GM21619 (cell line): ENCODE results near the gene CHGA.

Experiments used
- ATAC-seq: cut with Tn5 transposase; IDR thresholded peaks from one replicate; pipeline ENCODE4 v1.9.1; 2021; ENCODE audit not compliant: unreplicated experiment

CHGA gene

GRCh38 chr14:92922883-92923743 lies at the start of gene CHGA:
CHGA (plus strand) TSS chr14:92923150; CDS start chr14:92923360, 210 bp downstream.
- no peak for ATAC-seq

- no peak for ATAC-seq
These were observed 47.8 kb upstream of the CHGA start for GRCh38 chr14:92874962-92875661.

- ATAC-seq = no peak
These were observed 45.1 kb upstream of the CHGA start for GRCh38 chr14:92877757-92878431.

GRCh38 chr14:92880351-92880750 lies 42.6 kb upstream of the CHGA start:
- ATAC-seq = no peak

GRCh38 chr14:92880851-92881250 lies 42.1 kb upstream of the CHGA start:
- ATAC-seq = no peak

GRCh38 chr14:92883066-92883465 lies 39.9 kb upstream of the CHGA start:
- no peak for ATAC-seq

GRCh38 chr14:92884410-92884809 lies 38.5 kb upstream of the CHGA start:
- no peak for ATAC-seq

- no peak for ATAC-seq
These were observed 37.5 kb upstream of the CHGA start for GRCh38 chr14:92885279-92886061.

GRCh38 chr14:92886337-92886736 lies 36.6 kb upstream of the CHGA start:
- no peak for ATAC-seq

- no peak for ATAC-seq
These were observed 35.8 kb upstream of the CHGA start for GRCh38 chr14:92887157-92887556.

GRCh38 chr14:92888896-92889295 lies 34.1 kb upstream of the CHGA start:
- no peak for ATAC-seq

- no peak for ATAC-seq
These were observed 31.9 kb upstream of the CHGA start for GRCh38 chr14:92890830-92891588.

GRCh38 chr14:92892589-92892988 lies 30.4 kb upstream of the CHGA start:
- ATAC-seq = no peak

- no peak for ATAC-seq
These were observed 27.5 kb upstream of the CHGA start for GRCh38 chr14:92895352-92895878.

- ATAC-seq = no peak
These were observed 24.9 kb upstream of the CHGA start for GRCh38 chr14:92897922-92898565.

GRCh38 chr14:92898566-92899131 lies 24.3 kb upstream of the CHGA start:
- ATAC-seq = no peak

- no peak for ATAC-seq
These were observed 22.3 kb upstream of the CHGA start for GRCh38 chr14:92900660-92901059.

GRCh38 chr14:92902191-92902590 lies 20.8 kb upstream of the CHGA start:
- ATAC-seq = no peak

GRCh38 chr14:92902726-92903125 lies 20.2 kb upstream of the CHGA start:
- ATAC-seq = no peak
